ENCODE results near the gene LBX2. TPM values are rescaled to one million over a fixed set of nuclear protein-coding genes. Genes with fewer than 3 reads are reported as not detected.

Gene LBX2
- total RNA-seq, 2 donors from 2014 or later: 2.3 to 7.6 TPM

GRCh38 chr2:74511104-74511989 is 11.9 kb upstream of the LBX2 start:
- intact Hi-C loops (cut with DNase I): no loop called here
- ATAC-seq (no peak), DNase-seq (no peak)
- no peaks in the 10 kb centered on the region for H3K9me3 ChIP-seq
- H3K4me3 ChIP-seq: no peak overlapping the region
- 28 to 37% methylated on average over 8 to 11 of the region's 11 CpGs for WGBS, 2 donors
- H3K36me3 ChIP-seq (replicated peaks in 1 of 2; ENCODE audit: insufficient read depth in 1 of 2, low read depth in 2 of 2): no peaks in the 10 kb centered on the region
- peaks cover 0 to 47% of the 10 kb centered on the region in 2 donors for H3K27me3 ChIP-seq
- TF ChIP-seq CTCF (IDR thresholded peaks at IDR 0.05) (no peak), POLR2A (IDR thresholded peaks at IDR 0.05) (no peak)
- no peak overlapping the region for H3K27ac ChIP-seq
- peaks cover 46% of the 10 kb centered on the region for H3K4me1 ChIP-seq

- Histone ChIP-seq H3K4me3 (no peak overlapping the region), H3K4me1 (peaks cover 46% of the 10 kb centered on the region), H3K9me3 (no peaks in the 10 kb centered on the region), H3K36me3 (replicated peaks in 1 of 2; ENCODE audit: insufficient read depth in 1 of 2, low read depth in 2 of 2) (no peaks in the 10 kb centered on the region), H3K27me3 (peaks cover 0 to 36% of the 10 kb centered on the region in 2 donors), H3K27ac (no peak overlapping the region)
- intact Hi-C loops (cut with DNase I): no loop called here
- DNase-seq (no peak), ATAC-seq (no peak)
- WGBS, 2 donors: 71 to 72% methylated on average over 4 of the region's 4 CpGs
- no peak for TF ChIP-seq POLR2A (IDR thresholded peaks at IDR 0.05)
- no peak for TF ChIP-seq CTCF (IDR thresholded peaks at IDR 0.05)
Observed at GRCh38 chr2:74510272-74510671, 10.9 kb upstream of the LBX2 start.

GRCh38 chr2:74507926-74508520 is 8.6 kb upstream of the LBX2 start:
- peak; percentile 7 for ATAC-seq
- DNase-seq: peak in 1 of 4 donors; percentile 35
- H3K27me3 ChIP-seq: peaks cover 0 to 14% of the 10 kb centered on the region in 2 donors
- peak overlapping the region; percentile 96 to 99 (median 98) for H3K27ac ChIP-seq
- no peaks in the 10 kb centered on the region for H3K36me3 ChIP-seq (replicated peaks in 1 of 2; ENCODE audit: insufficient read depth in 1 of 2, low read depth in 2 of 2)
- no peaks in the 10 kb centered on the region for H3K9me3 ChIP-seq
- peaks cover 43% of the 10 kb centered on the region for H3K4me1 ChIP-seq
- 9 to 25% methylated on average over 14 to 37 of the region's 38 CpGs for WGBS, 2 donors
- intact Hi-C loops (cut with DNase I): no loop called here
- no peak for TF ChIP-seq CTCF (IDR thresholded peaks at IDR 0.05)
- H3K4me3 ChIP-seq: peak overlapping the region; percentile 53 to 65

GRCh38 chr2:74507145-74507925 is 7.9 kb upstream of the LBX2 start, which contains the start of gene PCGF1:
TSS of gene PCGF1 (minus strand) at chr2:74507695. CDS start at chr2:74507668, 27 bp downstream.
- peak within 1 kb of the TSS; percentile 53 to 65 for H3K4me3 ChIP-seq
- intact Hi-C loops (cut with DNase I): no loop called here
- H3K27ac ChIP-seq: peak within 1 kb of the TSS; percentile 96 to 99 (median 98)
- peaks cover 0 to 9% of the 10 kb centered on the region in 2 donors for H3K27me3 ChIP-seq
- H3K9me3 ChIP-seq: no peaks in the 10 kb centered on the region
- ATAC-seq (peak; percentile 98), DNase-seq (peak; percentile 100)
- no peaks in the 10 kb centered on the region for H3K36me3 ChIP-seq (replicated peaks in 1 of 2; ENCODE audit: insufficient read depth in 1 of 2, low read depth in 2 of 2)
- H3K4me1 ChIP-seq: peaks cover 49% of the 10 kb centered on the region
- WGBS, 2 donors: 0 to 1% methylated on average over 24 to 56 of the region's 56 CpGs
- TF ChIP-seq POLR2A (IDR thresholded peaks at IDR 0.05): peak in 2 of 3 donors; percentile 73 to 81
- peak in 4 of 7 experiments; percentile 25 to 36 (median 32) for TF ChIP-seq CTCF (IDR thresholded peaks at IDR 0.05)
